H9 (cell line): Measurements from ENCODE around the gene LY6G5B. TPM values are rescaled to one million over a fixed set of nuclear protein-coding genes. Genes with fewer than 3 reads are reported as not detected.

ENCODE experiments used
- DNase-seq: peaks from one replicate; pipeline ENCODE4 v3.0.0-alpha.2; 2017
- H2AFZ ChIP-seq: one replicate; pipeline ENCODE4 v1.6.1; 2013; ENCODE audit warnings: mild to moderate bottlenecking, low read length, control low read depth, moderate library complexity
- H2AK5ac ChIP-seq: 2 replicates; pipeline ENCODE4 v1.6.1; 2013; ENCODE audit warnings: low read length, control low read depth, mixed read lengths; ENCODE audit not compliant: insufficient read length
- H2BK120ac ChIP-seq: one replicate; pipeline ENCODE4 v1.6.1; 2013; ENCODE audit warnings: low read depth, mild to moderate bottlenecking, low read length, control low read depth, inconsistent platforms; ENCODE audit not compliant: poor library complexity, severe bottlenecking
- H2BK12ac ChIP-seq: 2 replicates; pipeline ENCODE4 v1.6.1; 2013; ENCODE audit warnings: low read length, control low read depth, mixed read lengths, low read depth; ENCODE audit not compliant: insufficient read length
- H2BK15ac ChIP-seq: 2 replicates; pipeline ENCODE4 v1.6.1; 2013; ENCODE audit warnings: low read depth, low read length, control low read depth
- H2BK20ac ChIP-seq: one replicate; pipeline ENCODE4 v1.6.1; 2013; ENCODE audit warnings: low read depth, mild to moderate bottlenecking, low read length, control low read depth, inconsistent platforms; ENCODE audit not compliant: poor library complexity, severe bottlenecking
- H2BK5ac ChIP-seq: 2 replicates; pipeline ENCODE4 v1.6.1; 2013; ENCODE audit warnings: low read length, control low read depth, mixed read lengths; ENCODE audit not compliant: insufficient read length
- H3K14ac ChIP-seq: 2 replicates; pipeline ENCODE4 v1.6.1; 2013; ENCODE audit warnings: low read length, control low read depth; ENCODE audit not compliant: insufficient read depth
- H3K18ac ChIP-seq: 2 replicates; pipeline ENCODE4 v1.6.1; 2013; ENCODE audit warnings: low read depth, mild to moderate bottlenecking, mixed read lengths, low read length, control low read depth; ENCODE audit not compliant: insufficient read length
- H3K23ac ChIP-seq: 2 replicates; pipeline ENCODE4 v1.6.1; 2013; ENCODE audit warnings: low read length, control low read depth, mixed read lengths, low read depth; ENCODE audit not compliant: insufficient read length
- H3K23me2 ChIP-seq: 2 replicates; pipeline ENCODE4 v1.6.1; 2013; ENCODE audit warnings: low read depth, mild to moderate bottlenecking, mixed read lengths, low read length, control low read depth; ENCODE audit not compliant: insufficient read length, poor library complexity, severe bottlenecking
- H3K27ac ChIP-seq: 2 replicates; pipeline ENCODE4 v1.5.1; 2013; ENCODE audit warnings: low read length, control low read depth, mixed read lengths, low read depth; ENCODE audit not compliant: insufficient read length
- H3K27me3 ChIP-seq: 2 replicates; pipeline ENCODE4 v1.6.1; 2013; ENCODE audit warnings: low read length, control low read depth, inconsistent platforms; ENCODE audit not compliant: insufficient read depth
- H3K4ac ChIP-seq: 2 replicates; pipeline ENCODE4 v1.6.1; 2013; ENCODE audit warnings: low read depth, mild to moderate bottlenecking, control low read depth, inconsistent platforms, low read length, moderate library complexity
- H3K4me1 ChIP-seq: 2 replicates; pipeline ENCODE4 v1.6.1; 2013; ENCODE audit warnings: low read length, control low read depth, inconsistent platforms; ENCODE audit not compliant: insufficient read depth
- H3K4me2 ChIP-seq: 2 replicates; pipeline ENCODE4 v1.6.1; 2013; ENCODE audit warnings: low read length, control low read depth, mixed read lengths; ENCODE audit not compliant: insufficient read length, insufficient read depth
- H3K56ac ChIP-seq: 2 replicates; pipeline ENCODE4 v1.6.1; 2013; ENCODE audit warnings: low read depth, mild to moderate bottlenecking, mixed read lengths, low read length, control low read depth; ENCODE audit not compliant: insufficient read length
- H3K79me1 ChIP-seq: 2 replicates; pipeline ENCODE4 v1.6.1; 2013; ENCODE audit warnings: low read depth, mild to moderate bottlenecking, moderate library complexity, low read length, control low read depth, inconsistent platforms; ENCODE audit not compliant: insufficient read depth, poor library complexity, severe bottlenecking
- H3K79me2 ChIP-seq: 2 replicates; pipeline ENCODE4 v1.6.1; 2013; ENCODE audit warnings: low read length, control low read depth, inconsistent platforms; ENCODE audit not compliant: insufficient read depth
- H3K9ac ChIP-seq: 2 replicates; pipeline ENCODE4 v1.6.1; 2013; ENCODE audit warnings: low read length, control low read depth, mixed read lengths; ENCODE audit not compliant: insufficient read length; ENCODE audit errors: extremely low read depth
- H3K9me3 ChIP-seq: one replicate; pipeline ENCODE4 v1.6.1; 2013; ENCODE audit warnings: low read depth, low read length, inconsistent platforms; ENCODE audit not compliant: control insufficient read depth
- H3T11ph ChIP-seq: one replicate; pipeline ENCODE4 v1.6.1; 2013; ENCODE audit warnings: mild to moderate bottlenecking, low read length, control low read depth, inconsistent platforms
- H4K20me1 ChIP-seq: one replicate; pipeline ENCODE4 v1.6.1; 2013; ENCODE audit not compliant: control insufficient read depth, insufficient read length, insufficient read depth
- H4K5ac ChIP-seq: 2 replicates; pipeline ENCODE4 v1.6.1; 2013; ENCODE audit warnings: low read depth, mild to moderate bottlenecking, mixed read lengths, low read length, control low read depth; ENCODE audit not compliant: insufficient read length
- H4K8ac ChIP-seq: replicated peaks from 2 replicates; pipeline ENCODE4 v1.6.1; 2013; ENCODE audit warnings: low read length, control low read depth, mixed read lengths, low read depth; ENCODE audit not compliant: insufficient read length
- H4K91ac ChIP-seq: 2 replicates; pipeline ENCODE4 v1.6.1; 2013; ENCODE audit warnings: low read depth, mild to moderate bottlenecking, moderate library complexity, mixed read lengths, low read length, control low read depth; ENCODE audit not compliant: insufficient read length
- H3K27ac Mint-ChIP-seq, 3 experiments: 2 replicates in 2 of 3; 3 replicates in 1 of 3; pipeline ENCODE4 v1.8.0; 2020 to 2021; ENCODE audit warnings: mixed read lengths in 3 of 3, mild to moderate bottlenecking in 1 of 3, moderate library complexity in 1 of 3
- H3K27me3 Mint-ChIP-seq: 2 replicates; pipeline ENCODE4 v1.8.0; 2021; ENCODE audit warnings: low read depth, mild to moderate bottlenecking, moderate library complexity, mixed read lengths
- H3K36me3 Mint-ChIP-seq, 3 experiments: 2 replicates in 2 of 3; 3 replicates in 1 of 3; pipeline ENCODE4 v1.8.0; 2020 to 2021; ENCODE audit warnings: low read depth in 3 of 3, mixed read lengths in 3 of 3; ENCODE audit not compliant: insufficient read depth in 1 of 3
- H3K4me1 Mint-ChIP-seq, 2 experiments: 2 replicates each; pipeline ENCODE4 v1.8.0; 2020; ENCODE audit warnings: mixed read lengths in 2 of 2
- H3K4me3 Mint-ChIP-seq, 2 experiments: 2 replicates in 1 of 2; 3 replicates in 1 of 2; pipeline ENCODE4 v1.8.0; 2020 to 2021; ENCODE audit warnings: mild to moderate bottlenecking in 2 of 2, mixed read lengths in 2 of 2, moderate library complexity in 1 of 2
- H3K9me3 Mint-ChIP-seq, 2 experiments: 2 replicates in 1 of 2; 3 replicates in 1 of 2; pipeline ENCODE4 v1.8.0; 2020; ENCODE audit warnings: mild to moderate bottlenecking in 2 of 2, mixed read lengths in 2 of 2, moderate library complexity in 1 of 2
- WGBS: extraction: QIAGEN DNeasy Blood & Tissue Kit; methylation state at CpG from one replicate; pipeline ENCODE4 v1.1.7; 2013; ENCODE audit warnings: missing lambda C conversion rate, low lambda C conversion rate, mixed read lengths; ENCODE audit not compliant: insufficient read length; ENCODE audit errors: extremely low coverage; 5-methylcytosine and 5-hydroxymethylcytosine counted together
- total RNA-seq: library from RNA; stranded (reverse); gene quantifications from 2 replicates; pipeline ENCODE4 v1.2.1, GENCODE V29; 2021
- TF ChIP-seq, protein P1 (sequence below): fragments of 200-600 bp; sonication (generic); conservative IDR thresholded peaks from 3 replicates; pipeline ENCODE4 v1.8.0; 2021; ENCODE audit warnings: antibody characterized with exemption, mild to moderate bottlenecking

Gene LY6G5B
- total RNA-seq, 1 experiment from 2014 or later, result 21.6 TPM

DNA sequence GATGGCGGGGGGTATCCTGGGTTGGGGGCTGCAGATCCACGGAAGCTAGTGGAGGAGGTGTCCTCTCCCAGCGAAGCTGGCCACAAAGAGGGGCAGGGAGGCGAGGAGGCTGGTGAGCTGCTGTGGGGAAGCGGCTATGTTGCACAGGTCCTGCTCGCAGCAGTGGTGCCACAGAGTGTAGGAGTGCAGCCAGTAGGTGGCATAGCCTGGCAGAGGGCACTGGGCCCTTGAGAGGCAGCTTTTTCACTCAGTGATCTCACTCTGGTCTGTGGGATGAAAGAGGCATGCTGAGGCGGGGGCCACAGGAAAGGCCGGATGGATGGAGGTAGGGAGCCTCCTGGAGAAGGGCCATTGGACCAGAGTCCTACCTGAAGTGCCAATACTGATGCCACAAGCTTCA lies 42.5 kb downstream of the LY6G5B start:
- H3K27ac ChIP-seq, result no peak overlapping the region
- Mint-ChIP-seq H3K4me3 (no peak overlapping the region), H3K27me3 (peaks cover 8% of the 10 kb centered on the region), H3K27ac (peak overlapping the region in 2 of 3 experiments; percentile 29 to 88; a peak in 1 of 7 replicates), H3K9me3 (no peaks in the 10 kb centered on the region), H3K4me1 (peaks cover 33 to 44% of the 10 kb centered on the region in 2 experiments), H3K36me3 (no peaks in the 10 kb centered on the region)
- H3K9ac ChIP-seq, result no peak overlapping the region
- no peaks in the 10 kb centered on the region for H3K23me2 ChIP-seq
- H2BK5ac ChIP-seq, result no peak overlapping the region
- H4K91ac ChIP-seq, result no peak overlapping the region
- no peak overlapping the region for H3K4me2 ChIP-seq
- H3K4me1 ChIP-seq, result peaks cover 5% of the 10 kb centered on the region; the same call in 1 of the 2 replicates
- no peak for DNase-seq
- H2BK12ac ChIP-seq, result no peak overlapping the region
- TF ChIP-seq, protein P1, sequence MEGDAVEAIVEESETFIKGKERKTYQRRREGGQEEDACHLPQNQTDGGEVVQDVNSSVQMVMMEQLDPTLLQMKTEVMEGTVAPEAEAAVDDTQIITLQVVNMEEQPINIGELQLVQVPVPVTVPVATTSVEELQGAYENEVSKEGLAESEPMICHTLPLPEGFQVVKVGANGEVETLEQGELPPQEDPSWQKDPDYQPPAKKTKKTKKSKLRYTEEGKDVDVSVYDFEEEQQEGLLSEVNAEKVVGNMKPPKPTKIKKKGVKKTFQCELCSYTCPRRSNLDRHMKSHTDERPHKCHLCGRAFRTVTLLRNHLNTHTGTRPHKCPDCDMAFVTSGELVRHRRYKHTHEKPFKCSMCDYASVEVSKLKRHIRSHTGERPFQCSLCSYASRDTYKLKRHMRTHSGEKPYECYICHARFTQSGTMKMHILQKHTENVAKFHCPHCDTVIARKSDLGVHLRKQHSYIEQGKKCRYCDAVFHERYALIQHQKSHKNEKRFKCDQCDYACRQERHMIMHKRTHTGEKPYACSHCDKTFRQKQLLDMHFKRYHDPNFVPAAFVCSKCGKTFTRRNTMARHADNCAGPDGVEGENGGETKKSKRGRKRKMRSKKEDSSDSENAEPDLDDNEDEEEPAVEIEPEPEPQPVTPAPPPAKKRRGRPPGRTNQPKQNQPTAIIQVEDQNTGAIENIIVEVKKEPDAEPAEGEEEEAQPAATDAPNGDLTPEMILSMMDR, result no peak
- no peaks in the 10 kb centered on the region for H3K79me2 ChIP-seq
- no peak overlapping the region for H4K5ac ChIP-seq
- H3K27me3 ChIP-seq, result no peaks in the 10 kb centered on the region
- no peak overlapping the region for H3K14ac ChIP-seq
- H4K8ac ChIP-seq, result no peak overlapping the region
- no peak overlapping the region for H3K4ac ChIP-seq
- no peak overlapping the region for H3K18ac ChIP-seq
- H3K9me3 ChIP-seq, result no peaks in the 10 kb centered on the region
- H3K79me1 ChIP-seq, result no peaks in the 10 kb centered on the region
- no peak overlapping the region for H3K23ac ChIP-seq
- H2BK20ac ChIP-seq, result no peak overlapping the region
- no peak overlapping the region for H3T11ph ChIP-seq
- no peak overlapping the region for H2AK5ac ChIP-seq
- no peak overlapping the region for H3K56ac ChIP-seq
- H2BK15ac ChIP-seq, result no peak overlapping the region
- H2AFZ ChIP-seq, result no peak overlapping the region
- no peaks in the 10 kb centered on the region for H4K20me1 ChIP-seq
- H2BK120ac ChIP-seq, result no peak overlapping the region
- WGBS, result no CpG with 5 or more reads among the region's 8 CpGs
